GM12872 (cell line): ENCODE results near the gene PPWD1.

Source experiments
- TF ChIP-seq, protein P1 (sequence below): IDR thresholded peaks from 3 replicates; pipeline ENCODE4 v1.5.1; 2011; ENCODE audit warnings: low read depth, mild to moderate bottlenecking, low read length, moderate library complexity; ENCODE audit not compliant: insufficient read depth

Gene PPWD1

DNA sequence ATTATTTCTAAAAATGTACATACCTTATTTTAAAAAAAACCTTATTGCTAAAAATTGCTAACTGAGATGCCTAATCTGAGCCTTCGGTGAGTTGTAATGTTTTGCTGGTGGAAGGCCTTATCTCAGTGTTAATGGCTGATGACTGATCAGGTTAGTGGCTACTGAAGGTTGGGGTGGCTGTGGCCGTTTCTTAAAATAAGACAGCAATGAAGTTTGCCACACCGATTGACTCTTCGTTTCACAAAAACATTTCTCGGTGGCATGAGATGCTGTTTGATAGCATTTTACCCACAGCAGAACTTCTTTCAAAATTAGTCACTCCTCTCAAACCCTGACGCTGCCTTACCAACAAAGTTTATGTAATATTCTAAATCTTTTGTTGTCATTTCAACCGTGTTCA lies 14.8 kb upstream of the PPWD1 start:
- TF ChIP-seq, protein P1, sequence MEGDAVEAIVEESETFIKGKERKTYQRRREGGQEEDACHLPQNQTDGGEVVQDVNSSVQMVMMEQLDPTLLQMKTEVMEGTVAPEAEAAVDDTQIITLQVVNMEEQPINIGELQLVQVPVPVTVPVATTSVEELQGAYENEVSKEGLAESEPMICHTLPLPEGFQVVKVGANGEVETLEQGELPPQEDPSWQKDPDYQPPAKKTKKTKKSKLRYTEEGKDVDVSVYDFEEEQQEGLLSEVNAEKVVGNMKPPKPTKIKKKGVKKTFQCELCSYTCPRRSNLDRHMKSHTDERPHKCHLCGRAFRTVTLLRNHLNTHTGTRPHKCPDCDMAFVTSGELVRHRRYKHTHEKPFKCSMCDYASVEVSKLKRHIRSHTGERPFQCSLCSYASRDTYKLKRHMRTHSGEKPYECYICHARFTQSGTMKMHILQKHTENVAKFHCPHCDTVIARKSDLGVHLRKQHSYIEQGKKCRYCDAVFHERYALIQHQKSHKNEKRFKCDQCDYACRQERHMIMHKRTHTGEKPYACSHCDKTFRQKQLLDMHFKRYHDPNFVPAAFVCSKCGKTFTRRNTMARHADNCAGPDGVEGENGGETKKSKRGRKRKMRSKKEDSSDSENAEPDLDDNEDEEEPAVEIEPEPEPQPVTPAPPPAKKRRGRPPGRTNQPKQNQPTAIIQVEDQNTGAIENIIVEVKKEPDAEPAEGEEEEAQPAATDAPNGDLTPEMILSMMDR = no peak

GRCh38 chr5:65553941-65554340 lies 9.2 kb upstream of the PPWD1 start:
- TF ChIP-seq, protein P1 = no peak

GRCh38 chr5:65555287-65555686 lies 7.8 kb upstream of the PPWD1 start:
- TF ChIP-seq, protein P1 = no peak

GRCh38 chr5:65556181-65556580 lies 6.9 kb upstream of the PPWD1 start:
- TF ChIP-seq, protein P1 = no peak

GRCh38 chr5:65556718-65557117 lies 6.4 kb upstream of the PPWD1 start:
- TF ChIP-seq, protein P1 = no peak

DNA sequence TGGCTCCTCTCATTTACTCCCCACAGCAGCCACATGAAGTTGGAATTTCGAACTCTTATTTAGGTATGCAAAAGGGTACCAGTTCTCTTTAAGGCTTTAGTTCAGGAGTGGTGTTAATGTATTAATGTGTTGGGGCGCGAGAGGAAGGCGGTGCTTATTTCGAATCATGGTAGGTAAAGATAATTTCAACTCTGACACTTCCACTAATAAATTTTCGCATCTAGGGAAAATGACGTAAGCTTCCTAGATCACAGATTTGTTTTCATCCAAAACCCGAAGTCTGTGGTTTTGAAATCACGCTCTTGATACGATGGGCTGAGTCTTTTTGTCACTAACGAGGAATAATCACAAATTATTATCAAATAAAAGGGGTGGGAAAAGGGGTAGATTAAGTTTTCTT lies 681 bp downstream of the PPWD1 start:
- TF ChIP-seq, protein P1 = no peak

- TF ChIP-seq, protein P1 = no peak
Measured at GRCh38 chr5:65566505-65566904, 3.4 kb downstream of the PPWD1 start.

GRCh38 chr5:65570598-65571226 lies 7.6 kb downstream of the PPWD1 start:
- TF ChIP-seq, protein P1 = no peak
